Fibroblast of pulmonary artery (primary cell): ENCODE results near the gene GREB1L.

Source experiments
- DNase-seq: peaks from one replicate; pipeline ENCODE4 v3.0.0-alpha.2; 2010; ENCODE audit warnings: low read depth
- H3K4me3 ChIP-seq: replicated peaks from 2 replicates; pipeline ENCODE4 v1.5.1; 2011; ENCODE audit warnings: low read depth, mild to moderate bottlenecking, control low read depth, low read length, moderate library complexity
- CTCF ChIP-seq: IDR thresholded peaks from 2 replicates; pipeline ENCODE4 v1.5.1; 2011; ENCODE audit warnings: mild to moderate bottlenecking, control low read depth, low read length, inconsistent platforms; ENCODE audit errors: missing control alignments

Gene GREB1L

GRCh38 chr18:21479721-21480120 is 237.7 kb downstream of the GREB1L start:
- no peak overlapping the region for H3K4me3 ChIP-seq
- TF ChIP-seq CTCF: no peak
- no peak for DNase-seq

- no peak overlapping the region for H3K4me3 ChIP-seq
- DNase-seq: no peak
- no peak for TF ChIP-seq CTCF
Observed at GRCh38 chr18:21481739-21482138, 239.7 kb downstream of the GREB1L start.

GRCh38 chr18:21483051-21483450 is 241.0 kb downstream of the GREB1L start:
- no peak overlapping the region for H3K4me3 ChIP-seq
- TF ChIP-seq CTCF: no peak
- DNase-seq: no peak

GRCh38 chr18:21484851-21485636 is 243.0 kb downstream of the GREB1L start:
- no peak for TF ChIP-seq CTCF
- peak; percentile 23 for DNase-seq
- H3K4me3 ChIP-seq: no peak overlapping the region

- no peak for DNase-seq
- TF ChIP-seq CTCF: no peak
- no peak overlapping the region for H3K4me3 ChIP-seq
Observed at GRCh38 chr18:21486905-21487437, 244.9 kb downstream of the GREB1L start.

GRCh38 chr18:21489119-21489750 is 247.2 kb downstream of the GREB1L start:
- peak; percentile 76 for DNase-seq
- no peak overlapping the region for H3K4me3 ChIP-seq
- peak; percentile 91 for TF ChIP-seq CTCF
